Thyroid gland (tissue), 4 donors: ENCODE results near the gene SMARCB1. TPM values are rescaled to one million over a fixed set of nuclear protein-coding genes. Genes with fewer than 3 reads are reported as not detected.

ENCODE experiments used
- DNase-seq, 2 donors: peaks; one replicate each; pipeline ENCODE4 v3.0.0-alpha.2; 2019
- H3K27ac ChIP-seq, 3 donors: fragments of 200-600 bp; sonication (generic); 1 replicate in 2 of 3; 2 replicates in 1 of 3; pipeline ENCODE4 v1.5.1; 2016 to 2019; ENCODE audit warnings: mild to moderate bottlenecking in 1 of 3, moderate library complexity in 1 of 3
- H3K27me3 ChIP-seq: fragments of 200-600 bp; sonication (generic); one replicate; pipeline ENCODE4 v1.5.1; 2019
- H3K36me3 ChIP-seq, 2 donors: fragments of 200-600 bp; sonication (generic); one replicate each; pipeline ENCODE4 v1.5.1; 2016 to 2019
- H3K4me1 ChIP-seq, 2 donors: fragments of 200-600 bp; sonication (generic); one replicate each; pipeline ENCODE4 v1.5.1; 2017 to 2019
- H3K4me3 ChIP-seq, 3 donors: fragments of 200-600 bp; sonication (generic); replicated peaks in 1 of 3; 1 replicate in 2 of 3; 2 replicates in 1 of 3; pipeline ENCODE4 v1.5.1; 2016; ENCODE audit warnings: mild to moderate bottlenecking in 1 of 3
- H3K9me3 ChIP-seq: fragments of 200-600 bp; sonication (generic); one replicate; pipeline ENCODE4 v1.5.1; 2017
- POLR2A ChIP-seq, 2 donors: fragments of 450-650 bp; IDR thresholded peaks; one replicate each; pipeline ENCODE4 v1.6.1; 2017; ENCODE audit warnings: antibody characterized with exemption in 2 of 2, mild to moderate bottlenecking in 2 of 2, moderate library complexity in 1 of 2
- WGBS, 2 donors: methylation state at CpG; one replicate each; pipeline ENCODE4 v1.1.5; 2017; 5-methylcytosine and 5-hydroxymethylcytosine counted together
- intact Hi-C: fragments of 100-400 bp; cut with DNase I; formaldehyde crosslinking; loops from one replicate; pipeline ENCODE4 v1.15.1; 2023
- total RNA-seq, 4 donors: library from RNA; depleted of rRNA; stranded (reverse); fragments of >200 nt; gene quantifications; one replicate each; pipeline ENCODE4 v1.2.3, GENCODE V29; 2016
- TF ChIP-seq, protein P1 (sequence below), 6 experiments: fragments of 200-600 bp in 3 of 6; fragments of 450-650 bp in 3 of 6; sonication (generic) in 3 of 6; IDR thresholded peaks; one replicate each; pipeline ENCODE4 v1.5.1; 2016 to 2019; ENCODE audit warnings: antibody characterized with exemption in 6 of 6, mild to moderate bottlenecking in 2 of 6, inconsistent platforms in 1 of 6, moderate library complexity in 1 of 6

Gene SMARCB1
- total RNA-seq, 4 donors from 2014 or later = 59.8 to 107 (median 75.4) TPM

DNA sequence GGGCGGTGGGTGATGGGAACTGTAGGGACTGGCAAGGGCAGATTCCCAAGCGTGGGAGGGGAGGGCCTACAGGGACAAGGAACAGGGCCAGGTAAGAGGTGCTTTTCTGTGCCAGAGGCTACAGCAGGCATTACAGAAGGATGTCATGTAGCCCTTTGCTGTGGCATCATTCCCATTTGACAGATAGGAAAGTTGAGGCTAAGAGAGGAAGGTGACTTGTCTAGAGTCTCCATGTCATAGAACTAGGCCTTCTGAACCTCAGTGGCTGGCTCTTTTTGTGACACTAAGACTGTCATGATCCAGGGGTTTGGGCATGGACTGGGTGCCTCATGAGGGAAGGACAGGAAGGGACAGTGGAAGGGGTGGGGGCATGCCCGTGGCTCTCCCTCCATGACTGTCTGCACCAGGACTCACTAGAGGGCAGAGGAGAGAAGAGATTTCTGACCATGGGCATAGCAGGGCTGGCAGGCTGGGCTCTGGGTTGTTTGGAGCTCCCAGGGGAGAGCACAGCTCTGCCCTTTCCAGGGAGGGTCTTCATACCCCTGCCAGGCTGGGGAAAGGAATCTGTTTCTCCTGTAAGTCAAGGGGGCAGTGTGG lies 10.9 kb upstream of the SMARCB1 start:
- H3K27me3 ChIP-seq = no peaks in the 10 kb centered on the region
- no peaks in the 10 kb centered on the region for H3K36me3 ChIP-seq
- no peaks in the 10 kb centered on the region for H3K9me3 ChIP-seq
- DNase-seq = no peak
- intact Hi-C loops = no loop called here
- TF ChIP-seq, protein P1, sequence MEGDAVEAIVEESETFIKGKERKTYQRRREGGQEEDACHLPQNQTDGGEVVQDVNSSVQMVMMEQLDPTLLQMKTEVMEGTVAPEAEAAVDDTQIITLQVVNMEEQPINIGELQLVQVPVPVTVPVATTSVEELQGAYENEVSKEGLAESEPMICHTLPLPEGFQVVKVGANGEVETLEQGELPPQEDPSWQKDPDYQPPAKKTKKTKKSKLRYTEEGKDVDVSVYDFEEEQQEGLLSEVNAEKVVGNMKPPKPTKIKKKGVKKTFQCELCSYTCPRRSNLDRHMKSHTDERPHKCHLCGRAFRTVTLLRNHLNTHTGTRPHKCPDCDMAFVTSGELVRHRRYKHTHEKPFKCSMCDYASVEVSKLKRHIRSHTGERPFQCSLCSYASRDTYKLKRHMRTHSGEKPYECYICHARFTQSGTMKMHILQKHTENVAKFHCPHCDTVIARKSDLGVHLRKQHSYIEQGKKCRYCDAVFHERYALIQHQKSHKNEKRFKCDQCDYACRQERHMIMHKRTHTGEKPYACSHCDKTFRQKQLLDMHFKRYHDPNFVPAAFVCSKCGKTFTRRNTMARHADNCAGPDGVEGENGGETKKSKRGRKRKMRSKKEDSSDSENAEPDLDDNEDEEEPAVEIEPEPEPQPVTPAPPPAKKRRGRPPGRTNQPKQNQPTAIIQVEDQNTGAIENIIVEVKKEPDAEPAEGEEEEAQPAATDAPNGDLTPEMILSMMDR (IDR thresholded peaks at IDR 0.05) = no peak
- no peak for TF ChIP-seq POLR2A (IDR thresholded peaks at IDR 0.05)
- WGBS, 2 donors = 81 to 92% methylated on average over 3 of the region's 3 CpGs
- H3K4me1 ChIP-seq = peaks cover 5 to 8% of the 10 kb centered on the region in 2 donors
- no peak overlapping the region for H3K4me3 ChIP-seq
- H3K27ac ChIP-seq = no peak overlapping the region

DNA sequence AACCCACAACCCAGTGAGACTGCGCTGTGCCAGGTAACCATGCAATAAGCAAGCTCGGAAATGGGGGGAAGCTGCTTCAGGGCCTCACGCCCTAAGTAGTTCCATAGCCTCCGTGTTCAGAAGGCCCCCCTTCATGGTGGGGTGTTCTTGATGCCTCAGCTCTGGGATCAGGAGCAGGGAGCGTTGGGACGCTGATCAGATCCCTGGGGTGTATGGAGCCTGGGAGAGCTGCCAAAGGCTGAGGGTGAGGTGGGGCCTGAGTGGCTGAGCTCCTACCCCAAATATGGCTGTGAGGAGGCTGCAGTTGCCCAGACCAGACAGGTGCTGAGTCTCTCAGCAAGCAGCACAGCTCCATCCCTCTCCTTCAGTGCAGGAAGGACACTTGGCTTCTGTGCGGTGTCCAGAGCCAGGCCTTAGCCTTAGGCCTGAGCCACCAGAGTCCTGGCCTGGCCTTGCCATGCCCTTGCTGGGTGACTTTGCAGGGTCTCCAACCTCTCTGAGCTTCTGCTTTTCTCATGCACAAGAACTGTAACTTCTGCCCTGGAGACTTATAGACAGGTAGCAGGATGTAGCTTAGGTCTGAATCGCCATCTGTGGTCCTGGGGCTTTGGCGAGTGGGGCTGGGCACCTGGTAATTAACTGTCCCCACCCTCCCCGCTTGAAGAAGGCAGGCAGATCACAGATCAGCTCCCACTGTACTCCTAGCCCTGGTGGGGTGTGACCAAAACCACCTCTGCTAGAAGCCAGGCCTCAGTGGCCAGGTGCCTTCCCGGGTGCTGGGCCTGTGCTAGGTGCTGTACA lies 8.8 kb upstream of the SMARCB1 start:
- Histone ChIP-seq H3K9me3 (no peaks in the 10 kb centered on the region), H3K36me3 (no peaks in the 10 kb centered on the region), H3K4me3 (no peak overlapping the region), H3K4me1 (peaks cover 3 to 4% of the 10 kb centered on the region in 2 donors), H3K27me3 (no peaks in the 10 kb centered on the region), H3K27ac (no peak overlapping the region)
- no peak for DNase-seq
- WGBS, 2 donors = 82% methylated on average over 9 to 10 of the region's 11 CpGs
- intact Hi-C loops = no loop called here
- TF ChIP-seq, protein P1 (IDR thresholded peaks at IDR 0.05) = no peak
- TF ChIP-seq POLR2A (IDR thresholded peaks at IDR 0.05) = no peak

DNA sequence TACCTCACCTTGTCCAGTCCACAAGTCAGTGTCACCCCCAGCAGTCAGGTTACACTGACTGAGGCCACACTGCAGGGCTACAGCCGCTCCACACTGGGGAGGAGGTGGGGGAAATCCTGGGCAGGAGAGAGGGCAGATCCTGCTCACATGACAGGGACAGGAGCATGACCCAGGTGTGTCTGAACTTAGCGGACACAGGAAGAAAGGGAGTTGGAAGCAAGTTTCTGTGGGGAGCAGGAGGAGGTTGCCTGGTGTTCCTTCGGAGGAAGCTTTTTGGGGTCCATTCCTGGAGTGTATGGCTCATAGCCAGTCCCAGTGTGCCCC lies 8.2 kb upstream of the SMARCB1 start:
- no peak for TF ChIP-seq POLR2A (IDR thresholded peaks at IDR 0.05)
- TF ChIP-seq, protein P1 (IDR thresholded peaks at IDR 0.05) = no peak
- H3K27me3 ChIP-seq = no peaks in the 10 kb centered on the region
- 86 to 92% methylated on average over 3 of the region's 3 CpGs for whole genome bisulfite sequencing, 2 donors
- H3K4me1 ChIP-seq = no peaks in the 10 kb centered on the region
- no peak for DNase-seq
- H3K36me3 ChIP-seq = no peaks in the 10 kb centered on the region
- H3K27ac ChIP-seq = no peak overlapping the region
- intact Hi-C loops = no loop called here
- H3K4me3 ChIP-seq = no peak overlapping the region
- H3K9me3 ChIP-seq = no peaks in the 10 kb centered on the region

DNA sequence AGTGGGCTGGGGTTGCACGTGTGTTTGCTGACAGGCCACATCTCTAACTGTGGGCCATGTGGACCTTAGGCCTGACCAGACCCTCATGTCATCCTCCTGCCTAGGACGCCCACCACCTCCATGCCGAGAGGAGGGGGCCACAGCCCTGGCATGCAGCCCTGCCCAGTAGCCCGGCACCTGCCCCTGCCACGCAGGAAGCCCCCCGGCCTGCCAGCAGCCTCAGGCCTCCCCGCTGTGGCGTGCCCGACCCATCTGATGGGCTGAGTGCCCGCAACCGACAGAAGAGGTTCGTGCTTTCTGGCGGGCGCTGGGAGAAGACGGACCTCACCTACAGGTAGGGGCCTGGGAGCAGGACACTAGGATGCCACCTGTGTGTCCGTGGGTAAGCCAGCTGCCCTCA lies 7.7 kb upstream of the SMARCB1 start:
- DNase-seq = no peak
- Histone ChIP-seq H3K27ac (no peak overlapping the region), H3K9me3 (no peaks in the 10 kb centered on the region), H3K36me3 (no peaks in the 10 kb centered on the region), H3K27me3 (no peaks in the 10 kb centered on the region), H3K4me3 (no peak overlapping the region), H3K4me1 (no peaks in the 10 kb centered on the region)
- intact Hi-C loops = no loop called here
- TF ChIP-seq POLR2A (IDR thresholded peaks at IDR 0.05) = no peak
- TF ChIP-seq, protein P1 (IDR thresholded peaks at IDR 0.05) = no peak
- WGBS, 2 donors = 100% methylated on average over 1 of the region's 16 CpGs; no CpG with 5 or more reads in 1 of the 2 donors

DNA sequence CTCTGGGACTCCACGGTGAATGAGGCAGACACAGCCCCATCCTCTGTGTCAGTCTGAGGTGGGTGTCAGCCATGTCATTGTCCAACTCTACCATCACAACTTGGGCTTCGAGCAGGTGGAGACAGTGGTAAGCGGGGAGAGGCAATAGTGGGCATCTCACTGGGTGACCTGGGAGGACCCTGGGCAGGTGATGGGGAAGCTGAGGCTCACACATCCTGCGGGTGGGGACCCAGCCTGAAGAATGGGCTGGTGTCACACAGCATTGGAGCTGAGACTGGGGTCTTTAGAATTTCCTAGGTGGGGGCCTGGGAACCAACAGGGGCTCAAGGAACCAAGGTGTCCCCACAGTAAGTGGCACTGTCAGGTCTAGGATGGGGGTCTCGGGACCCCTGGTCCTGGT lies 7.0 kb upstream of the SMARCB1 start:
- no peaks in the 10 kb centered on the region for H3K27me3 ChIP-seq
- H3K36me3 ChIP-seq = no peaks in the 10 kb centered on the region
- H3K9me3 ChIP-seq = no peaks in the 10 kb centered on the region
- 63 to 77% methylated on average over 1 to 2 of the region's 5 CpGs for WGBS, 2 donors
- DNase-seq = no peak
- H3K4me1 ChIP-seq = no peaks in the 10 kb centered on the region
- no peak overlapping the region for H3K27ac ChIP-seq
- H3K4me3 ChIP-seq = no peak overlapping the region
- intact Hi-C loops = no loop called here
- no peak for TF ChIP-seq POLR2A (IDR thresholded peaks at IDR 0.05)
